Measurements from ENCODE around the gene RAB11FIP3. TPM values are rescaled to one million over a fixed set of nuclear protein-coding genes. Genes with fewer than 3 reads are reported as not detected.
A peak's percentile ranks its signal among the peaks of the same experiment; 100 is the strongest.
"Not testable (repeated sequence)": the region's sequence is repeated elsewhere in the genome, so short reads cannot be mapped to it uniquely, and the experiment has no call there.

RAB11FIP3 gene
- total RNA-seq, 2 donors from 2014 or later, result 21.2 to 23.2 TPM

DNA sequence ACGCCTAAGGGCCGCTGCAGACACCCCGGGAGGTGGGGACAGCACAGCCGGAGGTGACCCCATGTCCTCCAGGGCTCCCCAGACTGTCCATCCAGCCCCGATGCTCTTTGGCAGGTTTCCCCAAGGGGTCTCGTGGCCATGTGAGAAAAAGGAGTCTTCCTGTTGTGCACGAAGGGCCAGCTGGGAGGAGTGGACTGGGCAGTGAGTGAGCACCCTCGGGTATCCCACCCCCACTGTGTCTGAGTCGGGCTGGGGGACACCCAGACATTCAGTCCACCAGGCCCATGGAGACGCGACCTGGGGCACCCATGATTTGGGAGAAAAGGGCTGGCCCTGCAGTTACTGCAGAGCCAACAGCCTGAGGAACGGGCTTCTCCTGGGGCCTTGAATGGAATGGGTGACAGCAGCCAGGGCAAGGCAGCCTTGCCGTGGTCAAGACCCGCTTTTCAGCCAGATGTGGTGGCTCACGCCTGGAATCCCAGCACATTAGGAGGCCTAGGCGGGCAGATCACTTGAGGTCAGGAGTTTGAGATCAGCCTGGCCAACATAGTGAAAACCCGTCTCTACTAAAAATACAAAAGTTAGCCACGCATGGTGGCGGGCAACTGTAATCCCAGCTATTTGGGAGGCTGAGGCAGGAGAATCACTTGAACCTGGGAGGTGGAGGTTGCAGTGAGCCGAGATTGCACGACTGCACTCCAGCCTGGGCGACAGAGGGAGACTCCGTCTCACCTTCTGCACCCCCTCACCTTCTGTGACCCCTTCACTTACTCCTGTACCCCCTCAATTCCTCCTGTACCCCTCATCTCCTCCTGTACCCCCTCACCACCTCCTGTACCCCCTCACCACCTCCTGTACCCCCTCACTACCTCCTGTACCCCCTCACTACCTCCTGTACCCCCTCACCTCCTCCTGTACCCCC is 78.0 kb downstream of the RAB11FIP3 start:
- ATAC-seq (no peak), DNase-seq (no peak)
- intact Hi-C loops (cut with DNase I, micrococcal nuclease), result no loop called here

DNA sequence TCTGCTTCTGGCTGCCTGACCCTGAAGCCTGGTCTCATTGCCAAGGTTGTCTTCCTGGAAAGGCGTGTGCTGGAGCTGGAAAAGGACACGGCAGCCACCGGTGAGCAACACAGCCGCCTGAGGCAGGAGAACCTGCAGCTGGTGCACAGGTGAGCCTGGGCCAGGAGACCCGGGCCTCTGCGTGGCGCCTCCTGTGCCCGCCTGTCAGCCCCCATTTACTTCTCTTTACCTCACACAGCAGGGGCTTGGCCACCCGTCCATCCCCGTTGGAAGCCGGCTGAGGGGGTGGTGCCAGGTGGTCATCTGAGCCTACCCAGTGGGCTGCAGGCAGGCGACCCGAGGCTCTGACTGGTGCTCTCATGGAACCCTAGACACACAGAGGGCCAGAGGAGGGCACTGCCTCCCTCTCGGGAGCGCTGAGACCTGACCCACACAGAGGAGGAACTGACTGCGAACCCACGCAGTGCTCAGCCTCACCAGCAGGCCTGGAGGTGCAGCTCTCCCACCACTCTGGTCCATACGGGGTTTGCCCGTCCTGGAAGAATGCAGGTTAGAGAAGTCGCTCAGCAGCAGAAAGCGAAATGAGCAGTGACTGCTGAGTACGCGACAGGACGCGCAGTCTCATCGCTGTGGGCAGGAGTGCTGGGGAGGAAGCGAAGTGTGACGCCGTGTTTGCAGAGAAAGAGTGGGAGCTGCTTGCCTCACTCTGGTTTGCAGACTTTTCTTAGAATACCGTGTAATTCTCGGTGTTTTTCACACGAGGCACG is 80.2 kb downstream of the RAB11FIP3 start:
- no peak for ATAC-seq
- intact Hi-C loops (cut with DNase I, micrococcal nuclease), result no loop called here
- DNase-seq, result no peak

DNA sequence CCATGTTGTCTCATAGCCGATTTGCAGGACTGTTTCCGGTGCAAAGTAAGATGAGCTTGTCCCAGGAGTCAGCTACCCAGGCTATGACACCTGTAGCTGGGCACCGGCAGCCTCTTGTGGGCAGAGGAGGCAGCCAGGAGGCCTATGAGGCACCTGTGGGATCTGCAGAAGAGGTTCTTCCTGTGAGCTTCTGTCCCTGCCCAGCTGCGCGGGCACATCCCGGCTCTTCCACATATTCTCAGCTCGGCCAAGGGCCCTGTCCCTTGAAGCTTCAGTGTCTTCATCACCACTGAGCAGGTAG is 80.7 kb downstream of the RAB11FIP3 start:
- intact Hi-C loops (cut with DNase I, micrococcal nuclease), result no loop called here
- DNase-seq, result no peak
- ATAC-seq, result no peak

DNA sequence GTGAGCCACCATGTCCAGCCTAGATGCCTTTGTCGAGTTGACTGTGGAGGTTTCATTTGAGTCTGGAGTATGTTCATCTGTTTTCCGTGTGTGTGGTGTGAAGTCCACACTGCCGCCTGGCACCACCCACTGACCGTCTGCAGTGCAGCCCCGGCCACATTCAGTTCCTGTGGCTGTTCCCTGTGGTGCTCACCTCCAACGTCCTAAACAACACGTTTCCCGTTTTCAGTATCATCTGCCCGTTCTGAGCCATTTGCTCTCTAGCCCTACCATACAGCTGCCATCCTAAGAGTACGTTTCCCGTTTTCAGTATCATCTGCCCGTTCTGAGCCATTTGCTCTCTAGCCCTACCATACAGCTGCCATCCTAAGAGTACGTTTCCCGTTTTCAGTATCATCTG is 82.1 kb downstream of the RAB11FIP3 start:
- DNase-seq; ATAC-seq; intact Hi-C loops (cut with DNase I, micrococcal nuclease): not testable (repeated sequence)

DNA sequence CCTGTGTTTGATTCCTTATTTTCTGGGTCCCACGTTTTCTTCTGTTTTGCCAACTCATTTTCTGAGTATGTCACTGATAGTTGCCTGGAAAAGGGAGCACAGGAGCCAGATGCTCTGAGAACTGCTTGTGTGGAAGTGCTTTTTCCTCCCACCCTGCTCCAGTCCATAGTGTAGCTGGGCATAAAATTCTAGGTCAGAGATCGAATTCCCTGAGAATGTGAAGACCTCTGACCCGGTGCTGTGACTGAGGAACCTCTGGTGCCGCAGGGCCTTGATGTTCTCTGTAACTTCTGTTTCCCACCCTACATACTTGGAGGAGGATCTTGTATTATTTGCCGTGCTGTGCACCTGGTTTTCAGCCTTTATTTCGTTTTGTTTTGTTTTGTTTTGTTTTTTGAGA is 82.5 kb downstream of the RAB11FIP3 start:
- intact Hi-C loops (cut with DNase I, micrococcal nuclease), result no loop called here
- no peak for DNase-seq
- no peak for ATAC-seq

DNA sequence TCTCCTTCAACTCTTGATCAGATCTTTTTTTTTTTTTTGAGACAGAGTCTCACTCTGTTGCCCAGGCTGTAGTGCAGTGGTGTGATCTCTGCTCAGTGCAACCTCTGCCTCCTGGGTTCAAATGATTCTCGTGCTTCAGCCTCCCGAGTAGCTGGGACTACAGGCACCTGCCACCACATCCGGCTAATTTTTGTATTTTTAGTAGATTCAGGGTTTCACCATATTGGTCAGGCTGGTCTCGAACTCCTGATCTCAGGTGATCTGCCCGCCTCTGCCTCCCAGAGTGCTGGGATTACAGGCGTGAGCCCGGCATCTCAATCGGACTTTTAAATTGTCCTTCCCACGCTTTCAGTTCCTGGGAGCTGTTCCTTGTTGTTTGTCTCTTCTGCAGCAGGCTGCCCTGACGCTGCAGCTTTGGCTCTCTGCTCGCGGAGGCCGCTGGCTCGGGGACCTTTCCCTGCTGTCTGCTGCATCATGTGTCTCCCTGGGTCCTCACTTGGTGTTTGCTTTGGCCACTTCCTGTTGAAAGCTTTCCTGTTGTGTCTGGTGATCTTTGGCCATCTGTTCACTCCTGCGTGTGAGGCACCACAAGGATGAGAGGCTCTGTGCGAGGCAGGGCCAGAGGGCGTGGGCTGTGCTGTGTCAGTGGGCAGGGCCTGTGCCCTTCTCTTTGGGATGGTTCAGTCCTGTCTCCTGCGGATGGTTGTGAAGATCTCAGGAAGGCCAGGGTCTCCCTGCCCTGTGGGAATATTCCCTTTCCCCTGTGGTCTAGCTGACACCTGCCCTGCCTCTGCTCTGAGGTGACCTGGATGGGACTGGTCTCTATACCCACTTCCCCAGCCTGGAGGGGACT is 83.7 kb downstream of the RAB11FIP3 start:
- DNase-seq (peak in 1 of 2 donors; percentile 30), ATAC-seq (peak; percentile 87)

DNA sequence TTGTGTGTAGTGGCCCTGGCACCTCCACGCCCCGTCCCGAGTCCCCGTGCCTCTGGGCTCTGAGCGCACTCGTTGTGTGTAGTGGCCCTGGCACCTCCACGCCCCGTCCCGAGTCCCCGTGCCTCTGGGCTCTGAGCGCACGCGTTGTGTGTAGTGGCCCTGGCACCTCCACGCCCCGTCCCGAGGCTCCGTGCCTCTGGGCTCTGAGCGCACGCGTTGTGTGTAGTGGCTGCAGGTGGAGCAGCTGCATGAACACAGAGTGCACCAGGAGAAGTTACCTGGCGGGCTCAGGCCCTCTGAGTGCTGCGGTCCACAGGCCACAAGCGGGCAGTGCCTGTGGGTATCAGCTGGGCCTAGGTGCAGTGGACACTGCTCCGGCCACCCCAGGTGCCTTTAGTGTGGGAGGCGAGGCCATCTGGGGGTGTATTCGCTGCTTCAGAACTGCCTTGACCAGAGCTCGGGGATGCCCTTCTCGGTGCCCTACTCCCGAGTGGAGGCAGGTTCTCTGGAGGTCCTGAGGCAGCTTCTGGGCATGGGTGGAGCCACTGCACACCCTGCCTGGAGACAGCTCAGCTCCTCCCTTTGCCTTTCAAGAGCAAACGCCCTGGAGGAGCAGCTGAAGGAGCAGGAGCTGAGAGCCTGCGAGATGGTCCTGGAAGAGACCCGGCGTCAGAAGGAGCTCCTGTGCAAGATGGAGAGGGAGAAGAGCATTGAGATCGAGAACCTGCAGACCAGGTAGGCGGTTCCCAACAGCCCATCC is 84.8 kb downstream of the RAB11FIP3 start:
- no peak for DNase-seq
- no peak for ATAC-seq
- intact Hi-C loops (cut with DNase I, micrococcal nuclease), result no loop called here

More for the DNA sequence above, 83.7 kb downstream of the RAB11FIP3 start:
- intact Hi-C loops (cut with DNase I, micrococcal nuclease), result no loop called here

DNA sequence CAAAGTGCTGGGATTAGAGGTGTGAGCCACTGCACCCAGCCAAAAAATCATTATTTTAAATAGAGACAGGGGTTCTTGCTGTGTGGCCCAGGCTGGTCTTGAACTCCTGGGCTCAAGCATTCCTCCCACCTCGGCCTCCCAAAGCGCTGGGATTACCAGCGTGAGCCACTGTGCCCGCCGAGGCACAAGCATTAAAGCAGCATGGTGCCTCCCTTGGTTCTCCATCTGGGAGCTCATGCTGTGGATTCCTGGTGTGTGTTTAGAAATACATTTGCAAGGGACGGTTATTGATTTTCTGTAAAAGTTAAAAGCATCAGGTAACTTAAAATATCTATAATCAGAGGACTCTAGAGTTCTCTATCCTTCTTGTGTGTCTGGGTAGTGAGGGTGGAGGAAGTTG is 87.4 kb downstream of the RAB11FIP3 start:
- no peak for ATAC-seq

DNA sequence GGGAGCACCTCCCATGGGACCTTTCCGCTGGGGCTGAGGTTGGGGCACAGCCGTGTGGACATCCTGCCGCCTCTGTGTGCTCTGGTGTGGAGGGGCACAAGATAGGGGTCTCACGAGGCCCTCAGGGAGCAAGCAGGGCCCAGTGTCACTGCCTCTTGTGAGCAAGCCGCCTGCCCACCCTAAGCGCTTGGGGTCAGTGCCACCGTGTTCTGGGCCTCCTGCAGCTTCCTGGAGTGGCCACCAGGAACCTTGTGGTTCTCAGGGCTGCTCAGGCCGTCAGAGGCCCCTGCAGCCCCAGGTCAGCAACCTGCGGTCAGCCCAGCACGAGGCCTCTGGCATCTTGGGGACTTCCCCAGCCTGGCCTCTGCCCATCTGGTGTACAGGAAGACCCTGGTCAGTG is 88.5 kb downstream of the RAB11FIP3 start:
- no peak for DNase-seq
- ATAC-seq, result no peak
- intact Hi-C loops (cut with DNase I, micrococcal nuclease), result no loop called here

More for the DNA sequence above, 87.4 kb downstream of the RAB11FIP3 start:
- intact Hi-C loops (cut with DNase I, micrococcal nuclease), result no loop called here
- no peak for DNase-seq

DNA sequence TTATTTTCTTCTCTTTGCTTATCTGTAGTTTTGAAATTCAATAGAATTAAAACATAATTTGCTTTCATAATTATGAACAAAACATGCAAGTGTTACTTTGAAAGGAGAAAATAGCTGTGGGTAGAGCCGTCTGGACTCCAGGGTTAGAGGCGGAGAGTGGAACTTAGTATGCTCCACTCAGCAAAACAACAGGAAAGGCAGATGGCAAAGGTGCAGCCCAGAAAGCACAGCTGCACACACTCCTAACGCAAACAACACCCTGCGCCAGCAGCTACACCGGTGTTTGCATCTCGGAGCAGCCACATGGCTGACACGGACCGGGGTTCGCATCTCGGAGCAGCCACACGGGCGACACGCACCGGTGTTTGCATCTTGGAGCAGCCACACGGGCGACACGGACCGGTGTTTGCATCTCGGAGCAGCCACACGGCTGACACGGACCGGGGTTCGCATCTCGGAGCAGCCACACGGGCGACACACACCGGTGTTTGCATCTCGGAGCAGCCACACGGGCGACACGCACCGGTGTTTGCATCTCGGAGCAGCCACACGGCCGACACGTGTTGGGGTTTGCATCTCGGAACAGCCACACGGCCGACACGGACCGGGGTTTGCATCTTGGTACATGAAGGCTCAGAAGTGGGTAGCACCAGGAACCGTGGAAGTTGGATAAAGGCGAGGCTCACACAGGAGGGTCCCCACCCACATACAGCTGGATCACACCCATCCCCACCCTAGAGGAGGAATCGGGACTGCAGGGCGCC is 89.9 kb downstream of the RAB11FIP3 start:
- DNase-seq (no peak), ATAC-seq (no peak)
- intact Hi-C loops (cut with DNase I, micrococcal nuclease), result no loop called here

DNA sequence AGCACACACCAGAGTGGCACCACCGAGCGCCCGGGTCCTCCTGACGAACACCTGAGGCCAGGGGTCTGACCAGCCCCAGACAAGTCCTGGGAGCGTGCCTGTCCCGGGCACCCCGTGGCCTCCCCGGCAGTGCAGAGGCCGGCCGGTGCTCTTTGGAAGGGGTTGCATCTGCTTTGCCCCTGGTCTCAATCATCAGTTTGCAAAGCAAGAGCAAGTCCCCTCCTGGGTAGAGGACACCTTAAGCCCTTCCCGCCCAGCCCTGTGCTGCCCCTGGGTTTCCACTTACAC is 90.4 kb downstream of the RAB11FIP3 start:
- intact Hi-C loops (cut with DNase I, micrococcal nuclease), result no loop called here
- DNase-seq (no peak), ATAC-seq (no peak)

DNA sequence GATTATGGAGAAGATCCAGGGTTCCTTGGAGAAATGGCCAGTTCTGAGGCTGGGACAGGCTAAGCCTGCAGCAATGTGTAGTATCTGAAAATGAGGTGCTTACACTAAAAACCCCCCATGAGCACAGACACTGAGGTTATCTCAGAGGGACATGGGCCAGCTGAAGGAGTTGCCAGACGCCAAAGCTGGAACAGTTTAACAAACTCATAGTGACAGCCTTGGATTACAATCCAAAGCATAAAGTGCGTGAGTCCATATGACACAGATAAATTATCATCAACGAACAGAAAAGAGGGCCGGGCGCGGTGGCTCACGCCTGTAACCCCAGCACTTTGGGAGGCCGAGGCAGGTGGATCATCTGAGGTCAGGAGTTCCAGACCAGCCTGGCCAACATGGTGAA is 90.9 kb downstream of the RAB11FIP3 start:
- ATAC-seq (no peak), DNase-seq (no peak)
- intact Hi-C loops (cut with DNase I, micrococcal nuclease), result no loop called here

DNA sequence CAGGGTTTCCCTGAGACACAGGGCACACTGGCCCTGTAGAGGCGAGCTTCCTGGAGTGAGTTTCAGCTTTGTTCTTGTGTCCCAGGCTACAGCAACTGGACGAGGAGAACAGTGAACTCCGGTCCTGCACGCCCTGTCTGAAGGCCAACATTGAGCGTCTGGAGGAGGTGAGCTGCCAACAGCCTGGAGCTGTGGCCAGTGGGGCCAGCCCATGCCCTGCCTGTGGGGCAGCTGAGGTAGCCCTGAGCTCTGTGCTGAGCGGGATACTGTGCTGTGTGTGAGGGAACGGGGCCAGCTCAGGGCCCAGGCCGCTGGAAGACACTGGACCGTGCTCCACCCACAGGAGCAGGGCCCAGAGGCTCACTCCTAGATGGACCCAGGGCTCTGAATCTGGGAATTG is 93.4 kb downstream of the RAB11FIP3 start:
- DNase-seq (no peak), ATAC-seq (no peak)
- intact Hi-C loops (cut with DNase I, micrococcal nuclease), result no loop called here

DNA sequence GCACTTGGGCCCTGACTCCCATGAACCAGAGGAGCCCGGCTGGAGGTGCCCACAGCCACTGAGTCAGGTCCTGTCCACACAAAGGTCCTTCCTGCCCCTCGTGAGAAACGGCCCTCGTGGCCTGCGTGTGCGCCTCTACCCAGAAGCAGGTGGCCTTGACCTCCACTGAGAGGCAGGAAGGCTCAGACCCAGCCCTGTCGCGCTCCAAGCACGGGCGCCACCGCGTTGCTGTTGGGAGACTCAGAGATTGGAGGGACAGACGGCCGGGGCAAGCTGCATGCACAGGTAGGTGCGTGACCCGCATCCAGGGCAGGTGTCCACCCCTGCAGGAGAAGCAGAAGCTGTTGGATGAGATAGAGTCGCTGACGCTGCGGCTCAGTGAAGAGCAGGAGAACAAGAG is 94.0 kb downstream of the RAB11FIP3 start:
- ATAC-seq, result no peak
- intact Hi-C loops (cut with DNase I, micrococcal nuclease), result no loop called here
- DNase-seq, result no peak

DNA sequence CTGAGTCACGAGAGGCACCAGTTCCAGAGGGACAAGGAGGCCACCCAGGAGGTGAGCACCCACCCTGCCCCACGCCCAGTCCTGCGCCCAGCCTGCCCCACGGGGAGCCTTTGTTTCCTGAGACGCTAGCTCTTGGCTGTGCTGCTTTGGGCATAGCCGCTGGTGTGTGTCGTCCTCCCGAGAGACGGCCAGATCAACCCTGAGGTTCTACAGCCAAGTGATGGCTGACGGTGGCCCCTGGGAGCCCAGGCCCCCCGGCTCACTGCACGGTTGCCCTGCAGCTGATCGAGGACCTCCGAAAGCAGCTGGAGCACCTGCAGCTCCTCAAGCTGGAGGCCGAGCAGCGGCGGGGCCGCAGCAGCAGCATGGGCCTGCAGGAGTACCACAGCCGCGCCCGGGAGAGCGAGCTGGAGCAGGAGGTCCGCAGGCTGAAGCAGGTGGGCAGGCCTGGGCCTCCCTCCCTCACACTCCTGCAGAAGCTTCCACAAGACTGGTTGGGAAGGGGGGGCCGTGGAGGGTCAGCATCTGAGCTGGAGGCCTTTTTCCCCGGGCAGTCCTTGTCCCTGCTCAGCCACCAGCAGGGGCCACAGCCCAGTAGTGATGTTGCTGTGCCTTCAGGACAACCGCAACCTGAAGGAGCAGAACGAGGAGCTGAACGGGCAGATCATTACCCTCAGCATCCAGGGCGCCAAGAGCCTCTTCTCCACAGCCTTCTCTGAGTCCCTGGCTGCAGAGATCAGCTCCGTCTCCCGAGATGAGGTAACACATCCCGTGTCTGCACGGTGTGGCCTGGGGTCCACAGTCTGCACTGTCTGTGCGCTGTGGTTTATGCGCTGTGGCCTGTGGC is 94.6 kb downstream of the RAB11FIP3 start:
- DNase-seq, result no peak
- no peak for ATAC-seq
- intact Hi-C loops (cut with DNase I, micrococcal nuclease), result no loop called here

DNA sequence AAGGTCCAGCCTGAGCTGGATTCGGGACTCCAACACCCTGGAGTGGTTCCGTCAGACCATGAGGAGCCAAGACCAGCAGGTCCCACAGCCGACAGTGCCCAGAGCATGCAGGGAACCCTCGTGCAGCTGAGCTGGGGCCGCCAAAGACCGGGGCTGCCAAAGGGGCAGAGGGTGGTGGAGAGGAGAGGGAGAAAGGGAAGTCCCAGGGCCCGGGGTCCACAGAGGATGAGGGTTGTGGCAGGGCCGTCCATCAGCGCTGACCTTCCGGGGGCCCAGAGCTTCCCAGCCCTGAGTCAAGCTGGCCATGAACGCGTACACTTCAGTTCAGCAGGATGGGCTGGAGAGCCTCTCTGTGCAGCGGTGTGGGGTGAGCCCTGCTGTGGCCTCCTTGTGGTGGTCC is 95.4 kb downstream of the RAB11FIP3 start:
- no peak for ATAC-seq
- DNase-seq, result no peak
- intact Hi-C loops (cut with DNase I, micrococcal nuclease), result no loop called here

All from left colon (tissue), 2 donors.